AG20443 (cell line): ENCODE measurements around the gene GNAI2.
"Not testable (repeated sequence)": the region's sequence is repeated elsewhere in the genome, so short reads cannot be mapped to it uniquely, and the experiment has no call there.

Experiments used
- DNase-seq: peaks from one replicate; pipeline ENCODE4 v3.0.0; 2012; ENCODE audit warnings: low spot score, mixed read lengths

Gene GNAI2

GRCh38 chr3:50245251-50245745 is 9.3 kb downstream of the GNAI2 start:
- no peak for DNase-seq

DNA sequence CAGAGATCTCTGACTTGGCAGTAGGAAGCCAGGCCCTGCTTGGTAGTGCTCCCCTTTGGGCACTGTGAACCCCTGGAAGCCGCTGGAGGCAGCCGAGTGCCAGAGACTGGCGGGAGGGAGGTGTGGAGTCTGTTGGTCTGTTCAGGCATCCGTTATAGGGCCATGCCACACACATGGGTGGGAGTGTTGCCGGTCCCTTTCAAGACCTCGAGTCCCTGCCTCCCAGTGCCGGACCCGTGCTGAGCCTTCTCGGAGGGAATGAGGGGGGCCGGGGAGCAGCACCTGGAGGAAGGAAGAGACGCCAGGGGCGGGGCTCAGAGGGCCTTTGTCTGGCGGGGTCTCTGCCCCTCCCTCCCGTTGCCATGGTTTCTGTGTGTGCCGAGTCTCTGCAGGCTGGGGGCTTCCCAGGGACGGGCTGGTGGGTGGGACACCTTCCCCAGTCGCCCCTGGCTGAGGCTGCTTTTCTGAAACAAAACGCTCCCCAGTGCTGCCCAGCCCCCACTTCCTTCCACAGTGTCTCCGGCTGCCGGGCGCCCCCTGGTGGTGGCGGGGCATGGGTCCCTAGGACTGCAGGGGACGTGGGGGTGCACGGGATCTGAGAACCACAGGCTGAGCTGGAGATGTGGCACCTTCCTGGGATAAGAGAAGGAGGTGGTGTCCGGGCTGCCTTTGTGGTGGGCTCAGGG is 10.0 kb downstream of the GNAI2 start:
- peak; percentile 86 for DNase-seq

- peak; percentile 81 for DNase-seq
Observed at GRCh38 chr3:50246517-50246954, 10.5 kb downstream of the GNAI2 start.

- DNase-seq, result no peak
Observed at GRCh38 chr3:50248387-50248786, 12.4 kb downstream of the GNAI2 start.

GRCh38 chr3:50249457-50249856 is 13.5 kb downstream of the GNAI2 start:
- no peak for DNase-seq

- no peak for DNase-seq
Observed at GRCh38 chr3:50250514-50250913, 14.5 kb downstream of the GNAI2 start.

DNA sequence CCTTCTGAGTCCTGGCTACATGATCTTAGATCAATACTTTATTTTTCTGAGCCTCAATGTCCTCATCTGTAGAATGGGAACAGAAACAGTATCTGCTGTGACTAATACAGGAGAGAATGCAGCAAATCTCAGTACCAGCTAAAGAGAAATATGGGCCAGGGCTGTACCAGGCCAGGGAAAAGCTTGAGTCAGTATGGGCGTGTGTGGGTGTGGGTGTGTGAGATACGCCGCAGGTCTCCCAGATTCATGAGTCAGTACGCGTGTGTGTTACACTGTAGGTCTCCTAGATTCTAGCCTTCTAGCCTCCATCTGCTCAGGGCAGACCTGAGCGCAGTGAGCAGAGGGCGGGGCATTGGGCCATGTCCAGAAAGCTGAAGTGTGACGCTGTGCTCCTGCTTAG is 15.2 kb downstream of the GNAI2 start:
- peak; percentile 66 for DNase-seq

GRCh38 chr3:50254577-50255250 is 18.7 kb downstream of the GNAI2 start:
- peak; percentile 68 for DNase-seq

DNA sequence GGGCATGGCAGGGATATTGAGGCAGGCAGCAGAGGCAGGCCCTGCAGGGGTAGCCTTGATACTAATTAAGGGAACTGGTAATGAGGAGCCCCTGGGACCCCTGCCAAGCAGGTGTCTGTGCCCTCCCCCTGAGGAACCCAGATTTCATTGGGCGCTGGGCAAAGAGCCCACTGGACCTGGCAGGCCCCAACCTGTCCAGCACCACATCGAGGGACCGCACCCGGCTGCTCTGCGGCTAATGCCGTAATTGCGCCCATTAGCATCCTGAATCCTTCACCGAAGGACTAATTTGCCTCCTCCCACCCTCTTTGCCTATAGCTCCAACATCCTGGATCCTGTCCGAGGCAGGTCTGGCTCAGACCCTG is 19.2 kb downstream of the GNAI2 start:
- DNase-seq, result no peak

DNA sequence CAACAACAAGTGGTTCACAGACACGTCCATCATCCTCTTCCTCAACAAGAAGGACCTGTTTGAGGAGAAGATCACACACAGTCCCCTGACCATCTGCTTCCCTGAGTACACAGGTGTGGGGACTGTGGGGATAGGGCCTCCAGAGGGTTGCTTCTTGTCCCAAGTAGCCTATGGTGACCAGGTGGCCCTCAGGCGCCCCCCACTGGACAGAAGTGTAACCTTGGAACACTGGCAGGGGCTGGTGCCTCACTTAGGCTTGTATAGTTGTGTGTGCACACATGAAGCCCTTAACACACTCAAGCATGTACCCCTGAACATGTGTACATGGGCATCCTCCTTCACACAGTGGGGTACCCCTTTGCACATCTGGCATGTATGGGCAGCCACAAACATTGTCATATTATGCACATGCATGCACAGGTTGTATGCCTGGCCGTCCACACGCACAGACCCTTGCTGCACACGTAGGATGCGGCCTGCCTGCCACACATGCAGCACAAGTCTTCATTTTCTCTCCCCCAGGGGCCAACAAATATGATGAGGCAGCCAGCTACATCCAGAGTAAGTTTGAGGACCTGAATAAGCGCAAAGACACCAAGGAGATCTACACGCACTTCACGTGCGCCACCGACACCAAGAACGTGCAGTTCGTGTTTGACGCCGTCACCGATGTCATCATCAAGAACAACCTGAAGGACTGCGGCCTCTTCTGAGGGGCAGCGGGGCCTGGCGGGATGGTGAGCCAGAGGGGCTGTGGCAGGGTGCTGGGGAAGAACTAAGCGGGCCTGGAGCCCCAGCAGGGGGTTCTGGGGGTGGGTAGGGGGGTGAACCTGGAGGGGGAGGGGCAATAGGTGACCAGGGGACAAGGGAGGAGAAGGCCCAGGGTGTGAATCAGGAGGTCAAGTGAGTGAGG is 21.2 kb downstream of the GNAI2 start:
- DNase-seq, result no peak

DNA sequence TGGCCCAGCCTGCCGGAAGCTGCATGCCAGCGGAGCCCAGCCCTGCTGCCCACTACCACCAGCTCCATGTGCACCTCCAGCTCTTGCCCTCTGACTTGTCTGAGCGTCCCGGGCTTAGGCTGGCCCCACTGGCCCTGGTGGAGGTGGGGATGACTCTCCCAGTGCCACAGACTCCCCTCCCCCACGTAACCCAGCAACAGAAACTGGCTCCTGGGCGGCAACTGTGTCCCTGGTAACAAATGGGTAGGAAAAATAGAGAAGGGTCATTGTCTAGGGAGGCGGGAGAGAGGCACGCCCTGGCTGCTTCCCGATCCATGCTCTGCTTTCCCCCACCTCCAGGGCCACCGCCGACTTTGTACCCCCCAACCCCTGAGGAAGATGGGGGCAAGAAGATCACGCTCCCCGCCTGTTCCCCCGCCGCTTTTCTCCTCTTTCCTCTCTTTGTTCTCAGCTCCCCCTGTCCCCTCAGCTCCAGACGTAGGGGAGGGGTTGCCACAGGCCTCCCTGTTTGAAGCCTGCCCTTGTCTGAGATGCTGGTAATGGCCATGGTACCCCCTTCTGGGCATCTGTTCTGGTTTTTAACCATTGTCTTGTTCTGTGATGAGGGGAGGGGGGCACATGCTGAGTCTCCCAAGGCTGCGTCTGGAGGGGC is 22.2 kb downstream of the GNAI2 start:
- DNase-seq, result no peak

GRCh38 chr3:50258979-50259378 is 23.0 kb downstream of the GNAI2 start:
- no peak for DNase-seq

GRCh38 chr3:50259432-50260026 is 23.5 kb downstream of the GNAI2 start:
- no peak for DNase-seq

GRCh38 chr3:50260027-50260941 is 24.3 kb downstream of the GNAI2 start:
- DNase-seq, result peak; percentile 96

GRCh38 chr3:50260942-50261441 is 25.0 kb downstream of the GNAI2 start:
- no peak for DNase-seq

DNA sequence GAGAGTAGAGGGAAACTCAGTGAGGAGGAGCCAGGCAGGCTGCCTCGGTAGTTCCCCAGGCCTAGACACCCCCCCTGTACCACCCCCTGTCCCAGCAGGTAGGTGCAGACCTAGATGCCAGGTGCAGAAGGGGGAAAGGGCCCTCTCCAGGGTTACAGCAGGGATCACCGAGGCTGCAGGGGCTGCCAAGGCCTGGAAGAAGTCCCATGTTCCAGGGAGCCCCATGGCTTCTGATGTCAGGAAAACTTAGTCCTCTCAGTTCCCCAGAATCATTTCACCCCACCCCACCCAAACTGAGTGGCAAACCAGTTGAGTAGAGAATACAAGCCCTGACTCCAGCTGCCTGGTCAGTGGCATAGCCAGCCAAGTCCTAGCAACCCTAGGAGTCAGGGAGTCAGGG is 25.5 kb downstream of the GNAI2 start:
- DNase-seq, result no peak

GRCh38 chr3:50262200-50262599 is 26.2 kb downstream of the GNAI2 start:
- DNase-seq, result not testable (repeated sequence)

- DNase-seq, result no peak
Observed at GRCh38 chr3:50262778-50263177, 26.8 kb downstream of the GNAI2 start.

GRCh38 chr3:50263478-50264382 is 27.7 kb downstream of the GNAI2 start:
- DNase-seq, result no peak
